Globus pallidus (tissue), 1 donor: ENCODE results near the gene PRKG1.
A peak's percentile ranks its signal among the peaks of the same experiment; 100 is the strongest.

ENCODE experiments used
- DNase-seq: peaks from one replicate; pipeline ENCODE4 v3.0.0-alpha.2; 2015; ENCODE audit warnings: low spot score

Gene PRKG1

GRCh38 chr10:51076299-51076841, 2.1 kb downstream of the PRKG1 start:
- DNase-seq = no peak

- no peak for DNase-seq
These were observed 2.8 kb downstream of the PRKG1 start for GRCh38 chr10:51077074-51077473.

GRCh38 chr10:51077507-51077906, 3.2 kb downstream of the PRKG1 start:
- no peak for DNase-seq

- DNase-seq = no peak
These were observed 5.0 kb downstream of the PRKG1 start for GRCh38 chr10:51079331-51079730.

GRCh38 chr10:51079766-51080165, 5.5 kb downstream of the PRKG1 start:
- no peak for DNase-seq

GRCh38 chr10:51080311-51081006, 6.2 kb downstream of the PRKG1 start:
- DNase-seq = no peak

- DNase-seq = no peak
These were observed 8.6 kb downstream of the PRKG1 start for GRCh38 chr10:51082857-51083256.

GRCh38 chr10:51083356-51083853, 9.1 kb downstream of the PRKG1 start:
- no peak for DNase-seq

GRCh38 chr10:51085204-51085603, 10.9 kb downstream of the PRKG1 start:
- DNase-seq = no peak

GRCh38 chr10:51086710-51087109, 12.4 kb downstream of the PRKG1 start:
- no peak for DNase-seq

GRCh38 chr10:51087114-51087513, 12.8 kb downstream of the PRKG1 start:
- DNase-seq = no peak

GRCh38 chr10:51090190-51090589, 15.9 kb downstream of the PRKG1 start:
- DNase-seq = no peak

- DNase-seq = peak; percentile 42
These were observed 18.1 kb downstream of the PRKG1 start for GRCh38 chr10:51092402-51092801.

- no peak for DNase-seq
These were observed 21.2 kb downstream of the PRKG1 start for GRCh38 chr10:51095444-51095843.

- DNase-seq = no peak
These were observed 23.3 kb downstream of the PRKG1 start for GRCh38 chr10:51097546-51097945.

GRCh38 chr10:51100221-51100620, 25.9 kb downstream of the PRKG1 start:
- DNase-seq = no peak

GRCh38 chr10:51103554-51104217, 29.4 kb downstream of the PRKG1 start:
- no peak for DNase-seq

GRCh38 chr10:51106311-51106945, 32.1 kb downstream of the PRKG1 start:
- DNase-seq = no peak

GRCh38 chr10:51108406-51108805, 34.1 kb downstream of the PRKG1 start:
- DNase-seq = no peak

- no peak for DNase-seq
These were observed 35.7 kb downstream of the PRKG1 start for GRCh38 chr10:51109801-51110533.

- no peak for DNase-seq
These were observed 37.7 kb downstream of the PRKG1 start for GRCh38 chr10:51112013-51112412.

GRCh38 chr10:51113007-51113406, 38.7 kb downstream of the PRKG1 start:
- DNase-seq = no peak
